Measurements from ENCODE around the gene TLCD1.

Gene TLCD1

GRCh38 chr17:28749516-28750177 is 23.6 kb upstream of the TLCD1 start:
- TF ChIP-seq CTCF (IDR thresholded peaks at IDR 0.05; ENCODE audit: extremely low read depth, missing control alignments), result no peak
- no peak for DNase-seq (ENCODE audit: low spot score)

DNA sequence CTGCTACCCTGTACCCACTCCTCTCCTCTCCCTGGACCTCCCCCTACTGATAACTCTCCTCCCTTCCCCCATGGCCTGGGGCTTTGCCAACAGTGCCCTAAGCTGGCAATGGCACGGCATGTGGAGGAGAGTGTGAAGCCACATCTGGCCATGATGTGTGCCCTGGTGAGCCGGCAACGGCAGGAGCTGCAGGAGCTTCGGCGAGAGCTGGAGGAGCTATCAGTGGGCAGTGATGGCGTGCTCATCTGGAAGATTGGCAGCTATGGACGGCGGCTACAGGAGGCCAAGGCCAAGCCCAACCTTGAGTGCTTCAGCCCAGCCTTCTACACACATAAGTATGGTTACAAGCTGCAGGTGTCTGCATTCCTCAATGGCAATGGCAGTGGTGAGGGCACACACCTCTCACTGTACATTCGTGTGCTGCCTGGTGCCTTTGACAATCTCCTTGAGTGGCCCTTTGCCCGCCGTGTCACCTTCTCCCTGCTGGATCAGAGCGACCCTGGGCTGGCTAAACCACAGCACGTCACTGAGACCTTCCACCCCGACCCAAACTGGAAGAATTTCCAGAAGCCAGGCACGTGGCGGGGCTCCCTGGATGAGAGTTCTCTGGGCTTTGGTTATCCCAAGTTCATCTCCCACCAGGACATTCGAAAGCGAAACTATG is 23.0 kb upstream of the TLCD1 start:
- no peak for TF ChIP-seq CTCF (IDR thresholded peaks at IDR 0.05; ENCODE audit: extremely low read depth, missing control alignments)

DNA sequence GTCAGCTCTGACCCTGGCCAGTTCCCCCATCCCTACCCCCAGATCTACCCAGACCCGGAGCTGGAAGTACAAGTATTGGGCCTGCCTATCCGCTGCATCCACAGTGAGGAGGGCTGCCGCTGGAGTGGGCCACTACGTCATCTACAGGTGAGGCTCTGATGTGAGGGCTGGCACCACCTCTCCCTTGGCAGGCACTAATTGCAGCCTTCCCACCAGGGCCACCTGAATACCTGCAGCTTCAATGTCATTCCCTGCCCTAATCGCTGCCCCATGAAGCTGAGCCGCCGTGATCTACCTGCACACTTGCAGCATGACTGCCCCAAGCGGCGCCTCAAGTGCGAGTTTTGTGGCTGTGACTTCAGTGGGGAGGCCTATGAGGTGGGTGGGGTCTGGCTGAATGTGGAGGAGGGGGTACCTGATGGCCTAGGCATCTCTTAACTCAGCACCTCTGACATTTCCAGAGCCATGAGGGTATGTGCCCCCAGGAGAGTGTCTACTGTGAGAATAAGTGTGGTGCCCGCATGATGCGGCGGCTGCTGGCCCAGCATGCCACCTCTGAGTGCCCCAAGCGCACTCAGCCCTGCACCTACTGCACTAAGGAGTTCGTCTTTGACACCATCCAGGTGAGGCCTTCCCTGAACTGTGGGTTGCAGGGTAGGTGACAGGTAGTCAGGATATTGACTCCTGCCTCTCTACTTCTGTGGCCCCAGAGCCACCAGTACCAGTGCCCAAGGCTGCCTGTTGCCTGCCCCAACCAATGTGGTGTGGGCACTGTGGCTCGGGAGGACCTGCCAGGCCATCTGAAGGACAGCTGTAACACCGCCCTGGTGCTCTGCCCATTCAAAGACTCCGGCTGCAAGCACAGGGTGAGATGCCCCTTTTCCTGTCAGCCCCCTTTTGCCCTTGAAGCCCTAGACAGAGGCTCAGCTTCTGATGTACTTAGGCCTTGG is 22.0 kb upstream of the TLCD1 start:
- no peak for TF ChIP-seq CTCF (IDR thresholded peaks at IDR 0.05; ENCODE audit: extremely low read depth, missing control alignments)
- DNase-seq (ENCODE audit: low spot score), result no peak

More for the DNA sequence above, 23.0 kb upstream of the TLCD1 start:
- DNase-seq (ENCODE audit: low spot score), result no peak

- TF ChIP-seq CTCF (IDR thresholded peaks at IDR 0.05; ENCODE audit: extremely low read depth, missing control alignments), result no peak
- no peak for DNase-seq (ENCODE audit: low spot score)
Observed at GRCh38 chr17:28747051-28747691, 21.1 kb upstream of the TLCD1 start.

DNA sequence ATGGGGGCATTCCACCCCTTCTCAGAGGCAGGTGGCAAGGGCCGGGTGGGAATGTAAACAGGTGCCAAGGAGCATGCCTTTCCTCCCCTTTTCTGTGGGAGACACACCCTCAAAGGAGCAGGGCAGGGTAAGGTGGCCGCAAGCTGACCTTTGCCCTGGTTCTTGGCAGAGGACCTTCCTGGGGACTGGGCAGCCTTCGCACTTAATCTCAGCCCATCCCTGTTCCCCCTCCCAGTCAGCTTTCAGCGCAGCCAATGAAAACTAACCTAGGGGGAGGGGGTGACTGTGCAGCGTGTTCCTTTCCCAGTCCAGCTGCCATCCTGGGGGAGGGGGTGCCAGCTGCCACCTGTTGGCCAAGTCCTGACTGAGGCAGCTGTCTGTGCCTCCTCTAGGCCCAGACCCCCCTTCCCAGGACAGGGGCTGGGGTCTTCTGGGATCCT is 20.6 kb upstream of the TLCD1 start:
- TF ChIP-seq CTCF (IDR thresholded peaks at IDR 0.05; ENCODE audit: extremely low read depth, missing control alignments), result no peak
- DNase-seq (ENCODE audit: low spot score), result no peak

GRCh38 chr17:28745786-28746411 is 19.9 kb upstream of the TLCD1 start:
- TF ChIP-seq CTCF (IDR thresholded peaks at IDR 0.05; ENCODE audit: extremely low read depth, missing control alignments), result no peak
- no peak for DNase-seq (ENCODE audit: low spot score)
